ENCODE results near the gene VPS33B. TPM values are rescaled to one million over a fixed set of nuclear protein-coding genes. Genes with fewer than 3 reads are reported as not detected.

Gene VPS33B
- total RNA-seq (2021; fragmentation: NEBNext Ultra II Directional; extraction: Animal tissue kit (Norgen Biotek cat#: 25700)) (17.3 and 18.3 TPM in 2 replicates), polyA plus RNA-seq (2011; rRNA removed) (10.9 and 11.8 TPM in 2 replicates), polyA minus RNA-seq (2011; rRNA and poly(A)+ RNA removed) (11.7 and 22.7 TPM in 2 replicates)
- polyA plus RNA-seq (2011; cell fraction: cytosol; rRNA removed): 13.3 TPM
- polyA plus RNA-seq (2011; cell fraction: nucleus; rRNA removed): 25.4 TPM
- polyA plus RNA-seq (2012, experiment 1 of 2): 16.1 to 25.4 TPM (median 21.5 TPM) in 4 replicates
- polyA plus RNA-seq (2012, experiment 2 of 2): 7.1 TPM
- polyA plus RNA-seq (2013, experiment 1 of 2): 12.1 TPM
- 12.8 TPM for polyA plus RNA-seq (2013, experiment 2 of 2)
- polyA minus RNA-seq (2011; cell fraction: cytosol; rRNA and poly(A)+ RNA removed): 14.4 TPM
- polyA minus RNA-seq (2011; cell fraction: nucleus; rRNA and poly(A)+ RNA removed): 7.4 TPM
- long read RNA-seq, experiment 1, transcript VPS33B-201 (23 exons, 2,767 nt): major isoform, 6 of 18 reads
- long read RNA-seq, experiment 1, partial matches to known transcripts: 8 of 18 reads
- long read RNA-seq, experiment 1, other reads (novel, unspliced or antisense): 4 of 18 reads
- long read RNA-seq, experiment 2, transcript VPS33B-201 (23 exons, 2,767 nt): major isoform, 9 of 11 reads
- long read RNA-seq, experiment 2, partial matches to known transcripts: 2 of 11 reads
- long read RNA-seq, experiment 2, other reads (novel, unspliced or antisense): 0 of 11 reads

GRCh38 chr15:91022075-91022831 is at the start of gene VPS33B:
VPS33B (minus strand) TSS chr15:91022594; CDS start chr15:91022249, 345 bp downstream.
- Histone ChIP-seq H2BK20ac (ENCODE audit: low read length) (no peak within 1 kb of the TSS), H3K9me3 (ENCODE audit: insufficient read depth in 2 of 2, low read depth in 1 of 2, low read length in 1 of 2) (no peaks in the 10 kb centered on the region), H3K4me3 (ENCODE audit: extremely low read depth in 1 of 4, insufficient read depth in 2 of 4, low read depth in 3 of 4, low read length in 4 of 4) (peak within 1 kb of the TSS; percentile 74 to 99 (median 91)), H3K27me3 (replicated peaks in 1 of 4; ENCODE audit: control insufficient read depth in 3 of 4, extremely low read depth in 1 of 4, insufficient read depth in 3 of 4, low read length in 3 of 4) (no peaks in the 10 kb centered on the region), H3K9ac (replicated peaks in 1 of 4; ENCODE audit: extremely low read depth in 1 of 4, low read depth in 3 of 4, low read length in 3 of 4) (peak within 1 kb of the TSS; percentile 61 to 79 (median 75)), H2BK12ac (ENCODE audit: low read depth, low read length) (no peak within 1 kb of the TSS), H2AFZ (ENCODE audit: low read length) (peak within 1 kb of the TSS; percentile 99), H3K27ac (ENCODE audit: low read depth, low read length) (peak within 1 kb of the TSS; percentile 37; the same call in 1 of the 2 replicates), H3K4me2 (ENCODE audit: insufficient read depth in 1 of 2, low read depth in 2 of 2, low read length in 2 of 2) (peak within 1 kb of the TSS; percentile 85 to 95), H2BK120ac (replicated peaks; ENCODE audit: low read depth, low read length) (no peak within 1 kb of the TSS), H3K79me1 (ENCODE audit: low read depth, low read length) (peaks cover 6% of the 10 kb centered on the region; the same call in 1 of the 2 replicates), H4K8ac (ENCODE audit: extremely low read depth, insufficient read depth, low read length) (0 out of 2 replicates have a peak within 1 kb of the TSS, but pooled peaks have one; percentile 80), H3K4ac (replicated peaks; ENCODE audit: insufficient read length, low read depth, low read length) (no peak within 1 kb of the TSS), H3K14ac (ENCODE audit: insufficient read length) (no peak within 1 kb of the TSS), H3K18ac (ENCODE audit: extremely low read depth, low read length) (peak within 1 kb of the TSS; percentile 75), H3K23me2 (ENCODE audit: low read depth, low read length) (peaks cover 6% of the 10 kb centered on the region; the same call in 1 of the 2 replicates), H4K5ac (ENCODE audit: insufficient read length, low read depth, low read length) (peak within 1 kb of the TSS; percentile 45), H4K20me1 (replicated peaks in 1 of 2; ENCODE audit: control insufficient read depth in 1 of 2, insufficient read depth in 2 of 2, low read length in 2 of 2) (peaks cover 0 to 3% of the 10 kb centered on the region in 2 experiments), H2BK5ac (ENCODE audit: low read depth, low read length) (peak within 1 kb of the TSS; percentile 61; the same call in 1 of the 2 replicates), H3K56ac (replicated peaks; ENCODE audit: insufficient read length, low read depth, low read length) (no peak within 1 kb of the TSS), H4K91ac (replicated peaks; ENCODE audit: insufficient read length, low read length) (peak within 1 kb of the TSS; percentile 34), H3K36me3 (ENCODE audit: control insufficient read depth in 2 of 4, insufficient read depth in 4 of 4, low read length in 3 of 4) (peaks cover 0 to 2% (median 0%) of the 10 kb centered on the region in 4 experiments; a peak in 1 of 8 replicates), H2AK5ac (ENCODE audit: low read depth, low read length) (no peak within 1 kb of the TSS), H3K23ac (ENCODE audit: insufficient read length) (no peak within 1 kb of the TSS), H3K79me2 (ENCODE audit: control insufficient read depth in 1 of 2, insufficient read depth in 2 of 2, low read length in 2 of 2) (peaks cover 0 to 15% of the 10 kb centered on the region in 2 experiments; a peak in 2 of 4 replicates), H3K4me1 (replicated peaks in 1 of 4; ENCODE audit: control insufficient read depth in 3 of 4, insufficient read depth in 4 of 4, low read length in 3 of 4) (peaks cover 0 to 3% (median 1%) of the 10 kb centered on the region in 4 experiments; a peak in 3 of 7 replicates), H2BK15ac (ENCODE audit: low read length) (no peak within 1 kb of the TSS; the same call in 1 of the 2 replicates)
- peak; percentile 68 to 86 for DNase-seq (ENCODE audit: low read depth in 1 of 2, low spot score in 2 of 2)
- POLR2A ChIA-PET (ENCODE audit: partially characterized antibody): interaction anchor here (0.7 to 2.2 kb wide), 10 partner anchors 10 to 181 kb away, joined by 3 to 7 read pairs (median 3); partner anchors contain the start of genes PRC1 and RCCD1
- 2% methylated on average over 47 of the region's 48 CpGs; no CpG with 5 or more reads in 1 of the 2 experiments for WGBS, 2 experiments (ENCODE audit: extremely low coverage in 1 of 2, insufficient coverage in 1 of 2, insufficient read length in 1 of 2, insufficient replicate concordance in 2 of 2, low coverage in 1 of 2, low lambda C conversion rate in 2 of 2, missing lambda C conversion rate in 1 of 2)
- FAIRE-seq: no peak
- CTCF ChIA-PET (ENCODE audit: partially characterized antibody): interaction anchor here (0.7 to 2.9 kb wide), 11 partner anchors 10 to 204 kb away, joined by 3 to 16 read pairs (median 3); partner anchors contain the start of gene UNC45A
- TF ChIP-seq KDM4A (IDR thresholded peaks at IDR 0.05; ENCODE audit: low read depth, low read length, severe bottlenecking): peak; percentile 52

Data from H1 (cell line).